Activated CD8-positive, alpha-beta memory T cell treated with anti-CD3 and anti-CD28 coated beads, Interleukin-2, amount 50 U/mL, for 48 hours (primary cell): ENCODE data around the gene MPZ.
"Not testable (repeated sequence)": the region's sequence is repeated elsewhere in the genome, so short reads cannot be mapped to it uniquely, and the experiment has no call there.

Source experiments
- DNase-seq: peaks from one replicate; pipeline ENCODE4 v3.0.0-alpha.2; 2020

Gene MPZ

DNA sequence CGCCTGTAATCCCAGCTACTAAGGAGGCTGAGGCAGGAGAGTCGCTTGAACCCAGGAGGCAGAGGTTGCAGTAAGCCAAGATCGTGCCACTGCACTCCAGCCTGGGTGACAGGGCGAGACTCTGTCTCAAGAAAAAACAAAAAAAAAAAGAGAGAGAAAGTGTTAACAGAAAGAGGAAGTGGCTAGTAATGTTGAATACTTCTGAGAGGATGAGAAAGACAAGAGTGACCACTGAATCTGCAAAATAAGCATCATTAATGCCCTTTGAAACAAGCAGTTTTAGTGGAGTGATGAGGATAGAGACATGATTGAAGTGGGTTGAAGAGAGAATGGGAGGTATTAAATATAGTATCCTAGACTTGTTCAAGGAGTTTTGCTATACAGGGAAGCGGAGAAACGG is 11.7 kb downstream of the MPZ start:
- no peak for DNase-seq

DNA sequence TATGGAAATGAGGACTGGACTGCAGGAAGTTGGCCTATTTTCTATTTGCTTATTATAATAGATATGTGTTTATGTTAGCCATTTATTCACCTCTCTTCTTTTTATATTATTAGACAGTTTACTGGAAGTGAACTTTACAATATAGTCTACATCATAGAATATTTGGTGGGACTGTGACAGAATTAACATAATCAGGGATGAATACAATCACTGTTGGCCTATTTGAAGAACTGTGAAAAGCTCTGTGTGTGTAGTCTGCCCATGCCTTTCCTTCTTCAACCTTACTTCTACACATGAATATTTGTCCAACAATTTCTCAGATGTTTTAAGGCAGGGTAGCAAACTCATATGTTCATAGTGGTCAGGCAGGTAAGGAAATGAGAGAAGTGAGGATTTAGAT is 12.4 kb downstream of the MPZ start:
- DNase-seq: no peak

DNA sequence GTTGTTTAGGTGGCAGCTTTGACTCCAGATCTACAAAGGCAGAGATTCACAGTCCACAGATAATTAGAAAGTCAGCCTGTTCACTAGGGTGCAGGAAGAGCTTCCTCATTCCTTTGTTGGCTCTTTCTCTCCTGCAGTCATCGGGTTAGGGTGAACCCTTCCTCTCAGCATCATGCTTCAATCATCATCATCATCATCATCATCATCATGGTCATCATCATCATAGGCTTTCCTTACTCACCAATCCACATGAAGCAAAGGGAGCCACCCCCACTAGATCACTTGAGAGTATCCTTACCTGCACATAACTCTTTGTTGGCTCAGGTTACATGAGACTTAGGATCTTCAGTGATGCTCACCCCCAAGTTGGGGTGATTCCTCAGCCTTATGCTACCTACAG is 19.0 kb downstream of the MPZ start:
- no peak for DNase-seq

DNA sequence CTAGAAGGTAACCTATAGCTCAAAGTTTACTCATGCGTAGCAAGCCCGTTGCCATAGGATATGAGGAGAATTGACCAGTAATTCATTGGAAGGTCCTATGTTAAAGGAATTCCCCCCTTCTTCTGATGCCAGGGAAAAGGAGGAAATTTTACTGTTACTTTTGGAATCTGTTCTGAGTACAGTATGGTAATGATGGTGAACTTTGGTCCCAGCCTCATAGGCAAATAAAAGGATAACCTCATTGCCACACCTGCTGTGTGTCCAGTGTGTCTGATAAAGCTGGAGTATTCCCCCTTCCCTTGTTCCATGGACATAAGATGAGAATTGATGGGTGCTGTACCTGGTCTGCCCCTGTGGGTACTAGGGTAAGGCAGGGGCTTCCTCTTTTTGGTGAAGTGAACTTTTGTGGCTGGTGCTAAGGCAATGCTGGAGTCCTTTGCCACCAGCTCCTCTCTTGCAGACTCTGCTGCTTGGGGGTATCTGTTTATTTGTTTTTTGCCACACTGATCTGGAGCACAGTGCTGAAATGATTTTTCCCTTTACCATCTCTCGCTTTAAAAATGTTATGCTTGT is 22.2 kb downstream of the MPZ start:
- no peak for DNase-seq

DNA sequence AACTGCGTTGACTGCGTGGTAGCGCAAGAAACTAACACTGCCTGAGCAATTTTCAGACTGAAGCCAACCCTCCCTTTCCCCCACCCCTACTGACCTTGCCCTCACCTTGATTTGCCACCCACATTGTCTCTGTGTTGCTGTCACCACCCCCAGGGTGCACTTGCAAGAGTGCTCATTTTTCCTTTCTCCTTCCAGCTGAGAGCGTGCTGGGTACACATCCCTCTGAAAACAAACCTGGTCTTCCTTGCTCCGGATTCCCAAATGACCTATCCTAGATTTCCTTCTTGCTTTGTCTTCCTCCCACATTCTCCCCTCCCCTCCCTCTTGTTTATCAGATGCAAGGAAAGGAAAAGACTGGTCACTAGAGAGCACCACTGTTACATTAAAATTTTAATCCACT is 24.2 kb downstream of the MPZ start:
- no peak for DNase-seq

DNA sequence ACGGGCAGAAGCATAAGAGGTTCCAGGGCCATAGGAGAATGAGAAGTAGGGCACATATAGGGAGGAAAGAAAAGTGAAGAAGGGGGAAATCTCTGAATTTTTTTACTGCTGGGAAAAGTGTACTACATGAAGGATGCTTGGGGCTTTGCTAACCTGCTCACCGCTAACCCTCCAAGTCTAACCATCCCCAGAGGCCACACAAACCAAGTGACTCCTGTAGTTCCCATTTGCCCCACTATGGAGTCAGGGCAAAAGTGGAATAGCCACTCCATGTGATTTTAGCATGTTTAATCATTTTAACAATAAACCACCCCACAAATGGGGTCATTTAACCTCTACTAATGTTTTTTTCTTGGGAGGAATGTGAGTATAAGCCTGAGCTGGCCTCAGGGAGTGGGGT is 24.7 kb downstream of the MPZ start:
- no peak for DNase-seq

GRCh38 chr1:161282991-161283390 is 26.8 kb downstream of the MPZ start:
- no peak for DNase-seq

GRCh38 chr1:161274874-161275273 is 34.9 kb downstream of the MPZ start:
- DNase-seq: no peak

- DNase-seq: no peak
These were observed 36.4 kb downstream of the MPZ start for GRCh38 chr1:161273402-161273801.

- DNase-seq: no peak
These were observed 42.4 kb downstream of the MPZ start for GRCh38 chr1:161267321-161267720.

- no peak for DNase-seq
These were observed 42.9 kb downstream of the MPZ start for GRCh38 chr1:161266836-161267235.

- no peak for DNase-seq
These were observed 43.6 kb downstream of the MPZ start for GRCh38 chr1:161266202-161266601.

GRCh38 chr1:161265305-161265704 is 44.5 kb downstream of the MPZ start:
- DNase-seq: no peak

- DNase-seq: no peak
These were observed 48.2 kb downstream of the MPZ start for GRCh38 chr1:161261261-161262235.

DNA sequence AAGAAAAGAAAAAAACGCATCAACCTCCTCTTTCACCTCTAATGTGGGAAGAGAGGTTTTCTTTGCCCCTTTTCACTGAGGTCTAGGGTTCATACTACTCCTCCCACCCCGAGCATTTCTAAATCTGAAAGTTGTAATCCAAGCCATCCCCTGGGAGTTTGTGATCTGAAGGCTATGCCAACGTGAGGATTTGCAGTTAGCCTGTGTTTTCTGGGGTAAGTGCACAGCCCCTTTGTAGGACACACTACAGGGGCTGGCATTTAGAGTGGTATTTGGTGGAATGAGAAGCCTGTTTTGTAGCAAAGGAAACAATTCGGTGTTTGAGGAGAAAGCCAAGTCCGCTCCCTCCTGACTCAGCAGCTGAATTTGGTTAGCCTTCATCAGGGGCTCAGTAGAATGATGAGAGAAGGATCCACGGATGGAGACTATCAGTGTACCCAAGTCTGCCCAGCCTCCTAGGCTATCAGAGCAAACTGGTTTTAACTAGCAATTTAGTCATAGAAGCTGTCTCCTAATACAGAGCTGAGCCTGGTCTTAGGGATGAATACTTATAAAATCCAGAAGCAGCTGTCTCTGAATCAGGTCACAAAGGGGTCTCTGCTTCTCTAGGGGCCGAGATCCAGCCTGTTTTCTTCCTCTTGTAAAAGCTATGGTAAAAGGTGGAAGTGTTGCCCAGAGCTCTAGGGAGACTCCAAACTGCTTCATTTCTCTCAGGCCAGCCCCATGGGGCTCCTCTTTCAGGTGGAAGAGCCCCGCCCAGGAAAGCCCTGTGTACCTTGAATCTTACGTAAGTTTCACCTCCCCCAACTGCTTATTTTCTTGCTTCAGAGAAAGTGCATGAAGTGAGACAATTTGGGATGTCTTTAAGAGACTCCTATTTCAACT is 49.1 kb downstream of the MPZ start:
- no peak for DNase-seq

GRCh38 chr1:161259765-161260164 is 50.0 kb downstream of the MPZ start:
- no peak for DNase-seq

GRCh38 chr1:161259345-161259702 is 50.4 kb downstream of the MPZ start:
- no peak for DNase-seq

DNA sequence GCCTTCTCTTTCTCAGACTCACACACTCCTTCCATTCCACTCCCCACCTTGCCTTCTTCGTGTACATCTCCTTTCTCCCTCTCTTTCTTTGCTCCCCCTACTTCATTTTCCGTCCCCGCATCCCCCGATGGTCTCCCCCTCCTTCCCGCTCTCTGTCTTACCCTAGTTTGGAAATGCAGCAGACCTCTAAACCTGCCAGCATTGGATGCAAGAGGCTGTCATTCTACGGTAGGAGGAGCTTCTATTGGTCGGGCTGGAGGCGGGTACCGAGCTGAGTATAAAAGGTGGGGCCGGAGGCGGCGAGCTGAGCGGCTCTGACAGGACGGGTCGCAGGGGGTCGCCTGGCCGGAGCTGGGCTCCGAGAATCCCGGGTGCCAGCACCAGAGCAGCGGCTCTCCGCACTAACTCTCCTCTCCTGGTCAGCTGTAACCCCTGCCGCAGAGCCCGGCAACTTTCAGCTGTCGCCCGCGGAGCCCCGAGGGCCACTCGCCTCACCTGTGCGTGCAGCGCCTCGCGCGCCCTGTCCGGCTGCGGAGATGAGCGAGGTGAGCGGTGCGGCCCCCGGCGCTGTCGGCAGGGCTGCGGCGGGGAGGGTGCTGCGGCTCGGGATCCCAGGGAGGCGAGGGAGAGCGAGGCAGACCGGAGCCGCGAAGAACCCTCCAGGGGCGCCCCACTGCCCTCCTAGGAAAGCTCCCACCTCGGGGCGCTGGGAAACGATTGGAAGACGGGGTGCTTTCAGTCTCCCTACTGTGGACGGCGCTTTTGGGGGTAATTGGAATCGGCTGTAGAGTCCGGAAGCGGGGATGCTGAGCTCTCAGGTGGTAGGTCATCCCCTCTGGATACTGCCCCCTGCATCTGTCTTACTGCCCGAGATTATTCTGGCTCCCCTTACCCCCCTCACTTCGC is 51.1 kb downstream of the MPZ start, which contains the start of gene PCP4L1:
TSS of gene PCP4L1 (plus strand) at position 307 of the 906 bp plus-strand sequence. CDS start at position 537, 230 bp downstream.
- peak; percentile 73 for DNase-seq

DNA sequence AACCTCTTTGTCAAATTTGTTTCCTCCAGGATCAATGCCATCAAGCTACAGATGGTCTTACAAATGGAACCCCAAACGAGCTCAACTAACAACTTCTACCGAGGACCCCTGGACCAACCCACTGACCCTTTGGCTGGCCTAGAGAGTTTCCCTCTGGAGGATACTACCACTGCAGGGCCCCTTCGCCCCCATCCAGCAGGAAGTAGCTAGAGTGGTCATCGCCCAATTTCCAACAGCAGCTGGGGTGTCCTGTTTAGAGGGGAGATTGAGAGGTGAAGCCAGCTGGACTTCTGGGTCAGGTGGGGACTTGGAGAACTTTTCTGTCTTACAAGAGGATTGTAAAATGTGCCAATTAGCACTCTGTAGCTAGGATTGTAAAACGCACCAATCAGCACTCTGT is 52.7 kb downstream of the MPZ start:
- DNase-seq: not testable (repeated sequence)

DNA sequence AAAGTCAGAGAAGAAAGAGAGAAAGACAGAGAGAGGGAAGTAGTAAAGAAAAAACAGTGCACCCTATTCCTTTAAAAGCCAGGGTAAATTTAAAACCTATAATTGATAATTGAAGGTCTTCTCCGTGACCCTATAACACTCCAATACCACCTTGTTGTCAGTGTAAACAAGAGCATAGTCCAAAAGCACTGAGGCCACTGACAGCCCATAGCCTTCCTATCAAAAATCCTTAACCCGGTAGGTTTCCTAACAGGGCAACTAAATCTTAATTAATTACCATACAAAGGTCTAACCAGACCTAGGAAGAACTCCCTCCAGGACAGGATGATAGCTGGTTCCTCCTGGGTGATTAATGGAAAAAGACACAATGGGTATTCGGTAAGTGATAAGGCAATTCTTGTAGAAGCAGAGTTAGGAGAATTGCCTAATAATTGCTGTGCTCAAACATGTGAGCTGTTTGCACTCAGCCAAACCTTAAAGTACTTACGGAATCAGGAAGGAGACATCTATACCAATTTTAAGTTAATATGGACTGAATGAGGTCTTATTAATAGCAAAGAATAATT is 53.7 kb downstream of the MPZ start:
- not testable (repeated sequence) for DNase-seq

GRCh38 chr1:161255302-161255701 is 54.5 kb downstream of the MPZ start:
- DNase-seq: not testable (repeated sequence)
